Psoas muscle (tissue), 8 donors: ENCODE data around the gene CCDC83. TPM values are rescaled to one million over a fixed set of nuclear protein-coding genes. Genes with fewer than 3 reads are reported as not detected.

ENCODE experiments used
- ATAC-seq, 4 donors: fragments of 200-7000 bp; cut with Tn5 transposase; one replicate each; pipeline ENCODE4 v1.9.1; 2020; ENCODE audit warnings: moderate library complexity in 3 of 4, mild to moderate bottlenecking in 2 of 4
- DNase-seq, 2 donors: peaks; one replicate each; pipeline ENCODE4 v3.0.0-alpha.2; 2020
- H3K27ac ChIP-seq: fragments of 200-600 bp; one replicate; pipeline ENCODE4 v1.8.0; 2022
- H3K27me3 ChIP-seq, 3 donors: fragments of 200-600 bp in 1 of 3; one replicate each; pipeline versions ENCODE4 v1.6.1 to v1.8.0; 2013 to 2022; ENCODE audit warnings: low read length in 2 of 3, mild to moderate bottlenecking in 2 of 3, moderate library complexity in 1 of 3; ENCODE audit not compliant: insufficient read depth in 3 of 3
- H3K36me3 ChIP-seq, 2 donors: fragments of 200-600 bp in 1 of 2; one replicate each; pipeline versions ENCODE4 v1.6.1 to v1.8.0; 2013 to 2022; ENCODE audit warnings: low read depth in 1 of 2, mild to moderate bottlenecking in 1 of 2, moderate library complexity in 1 of 2; ENCODE audit not compliant: insufficient read depth in 1 of 2
- H3K4me1 ChIP-seq: fragments of 200-600 bp; one replicate; pipeline ENCODE4 v1.8.0; 2022
- H3K4me3 ChIP-seq: fragments of 200-600 bp; one replicate; pipeline ENCODE4 v1.8.0; 2022; ENCODE audit warnings: mild to moderate bottlenecking
- H3K9me3 ChIP-seq: fragments of 200-600 bp; one replicate; pipeline ENCODE4 v1.8.0; 2022
- WGBS, 3 donors: extraction: QIAGEN DNeasy Blood & Tissue Kit; methylation state at CpG; one replicate each; pipeline versions ENCODE4 v1.1.6 to v1.1.7; 2013; 5-methylcytosine and 5-hydroxymethylcytosine counted together
- intact Hi-C, 2 donors: fragments of 100-400 bp; cut with DNase I; formaldehyde crosslinking; loops; one replicate each; pipeline versions ENCODE4 v1.11.0 to v1.14.2; 2022
- long read RNA-seq, 2 donors: library from polyadenylated mRNA; unstranded; transcript quantifications; one replicate each; pipeline ENCODE4 v2.0.0, GENCODE V29; 2021
- polyA plus RNA-seq, 3 donors: library from polyadenylated mRNA; stranded (reverse); fragments of 200-250 nt; gene quantifications; one replicate each; pipeline ENCODE4 v1.2.3, GENCODE V29; 2013
- total RNA-seq, 4 donors: library from RNA; stranded (reverse); fragmentation: NEBNext Ultra II Directional in 2 of 4; extraction: Animal tissue kit (Norgen Biotek cat#: 25700) in 2 of 4; gene quantifications; one replicate each; pipeline versions ENCODE4 v1.2.1 to v1.2.4, GENCODE V29; 2021 to 2023
- TF ChIP-seq, protein P1 (sequence below): fragments of 200-600 bp; IDR thresholded peaks from one replicate; pipeline ENCODE4 v1.8.0; 2022; ENCODE audit warnings: antibody characterized with exemption
- donor health status: healthy with polysubstance abuse.
- donor health status: DM: no; HTN: no; CAD: no; lungs with moderate emphysema.
- donor health status: Bipolar disorder and iron deficiency.
- donor health status: healthy.
- donor health status: DM: yes; HTN: yes; CAD: no.
- donor health status: DM: no; HTN: no; CAD: no.
- donor health status: DM: no; HTN: no; CAD: no.
- donor health status: DM: yes; HTN: yes; CAD: no.

Gene CCDC83
- total RNA-seq: not detected
- polyA plus RNA-seq: not detected
- long read RNA-seq, donor 1: 0 reads
- long read RNA-seq, donor 2: 0 reads

GRCh38 chr11:85855341-85855656 lies at the start of gene CCDC83:
Gene CCDC83 (plus strand): TSS chr11:85855383. CDS start chr11:85865124, 9,741 bp downstream.
- H3K27me3 ChIP-seq: no peaks in the 10 kb centered on the region
- DNase-seq (no peak), ATAC-seq (no peak)
- peak within 1 kb of the TSS; percentile 94 for H3K27ac ChIP-seq
- H3K4me1 ChIP-seq: no peaks in the 10 kb centered on the region
- peak within 1 kb of the TSS; percentile 72 for H3K4me3 ChIP-seq
- TF ChIP-seq, protein P1, sequence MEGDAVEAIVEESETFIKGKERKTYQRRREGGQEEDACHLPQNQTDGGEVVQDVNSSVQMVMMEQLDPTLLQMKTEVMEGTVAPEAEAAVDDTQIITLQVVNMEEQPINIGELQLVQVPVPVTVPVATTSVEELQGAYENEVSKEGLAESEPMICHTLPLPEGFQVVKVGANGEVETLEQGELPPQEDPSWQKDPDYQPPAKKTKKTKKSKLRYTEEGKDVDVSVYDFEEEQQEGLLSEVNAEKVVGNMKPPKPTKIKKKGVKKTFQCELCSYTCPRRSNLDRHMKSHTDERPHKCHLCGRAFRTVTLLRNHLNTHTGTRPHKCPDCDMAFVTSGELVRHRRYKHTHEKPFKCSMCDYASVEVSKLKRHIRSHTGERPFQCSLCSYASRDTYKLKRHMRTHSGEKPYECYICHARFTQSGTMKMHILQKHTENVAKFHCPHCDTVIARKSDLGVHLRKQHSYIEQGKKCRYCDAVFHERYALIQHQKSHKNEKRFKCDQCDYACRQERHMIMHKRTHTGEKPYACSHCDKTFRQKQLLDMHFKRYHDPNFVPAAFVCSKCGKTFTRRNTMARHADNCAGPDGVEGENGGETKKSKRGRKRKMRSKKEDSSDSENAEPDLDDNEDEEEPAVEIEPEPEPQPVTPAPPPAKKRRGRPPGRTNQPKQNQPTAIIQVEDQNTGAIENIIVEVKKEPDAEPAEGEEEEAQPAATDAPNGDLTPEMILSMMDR: no peak
- no peaks in the 10 kb centered on the region for H3K9me3 ChIP-seq
- WGBS, 3 donors: 38 to 39% (median 39%) methylated on average over 13 of the region's 13 CpGs
- H3K36me3 ChIP-seq: no peaks in the 10 kb centered on the region
- intact Hi-C loops: loop anchor here (5.0 kb wide), 1 partner anchor 362 kb away; no protein-coding TSS in a partner anchor

- Histone ChIP-seq H3K9me3 (no peaks in the 10 kb centered on the region), H3K27me3 (no peaks in the 10 kb centered on the region), H3K36me3 (no peaks in the 10 kb centered on the region), H3K4me1 (no peaks in the 10 kb centered on the region), H3K4me3 (no peak overlapping the region), H3K27ac (no peak overlapping the region)
- 56 to 72% (median 62%) methylated on average over 1 of the region's 1 CpG for WGBS, 3 donors
- no peak for ATAC-seq
- TF ChIP-seq, protein P1: no peak
- intact Hi-C loops: no loop called here
- DNase-seq: no peak
Measured at GRCh38 chr11:85805387-85805786, 49.8 kb upstream of the CCDC83 start.

GRCh38 chr11:85806016-85806415 lies 49.2 kb upstream of the CCDC83 start:
- intact Hi-C loops: no loop called here
- H3K27me3 ChIP-seq: no peaks in the 10 kb centered on the region
- no peak overlapping the region for H3K4me3 ChIP-seq
- H3K27ac ChIP-seq: no peak overlapping the region
- DNase-seq (no peak), ATAC-seq (no peak)
- TF ChIP-seq, protein P1: no peak
- no peaks in the 10 kb centered on the region for H3K9me3 ChIP-seq
- no peaks in the 10 kb centered on the region for H3K4me1 ChIP-seq
- H3K36me3 ChIP-seq: no peaks in the 10 kb centered on the region

- TF ChIP-seq, protein P1: no peak
- WGBS, 3 donors: 18 to 33% (median 33%) methylated on average over 2 of the region's 2 CpGs
- Histone ChIP-seq H3K9me3 (no peaks in the 10 kb centered on the region), H3K4me3 (no peak overlapping the region), H3K4me1 (no peaks in the 10 kb centered on the region), H3K36me3 (no peaks in the 10 kb centered on the region), H3K27me3 (no peaks in the 10 kb centered on the region), H3K27ac (no peak overlapping the region)
- DNase-seq (no peak), ATAC-seq (no peak)
- intact Hi-C loops: no loop called here
Measured at GRCh38 chr11:85806876-85807275, 48.3 kb upstream of the CCDC83 start.

DNA sequence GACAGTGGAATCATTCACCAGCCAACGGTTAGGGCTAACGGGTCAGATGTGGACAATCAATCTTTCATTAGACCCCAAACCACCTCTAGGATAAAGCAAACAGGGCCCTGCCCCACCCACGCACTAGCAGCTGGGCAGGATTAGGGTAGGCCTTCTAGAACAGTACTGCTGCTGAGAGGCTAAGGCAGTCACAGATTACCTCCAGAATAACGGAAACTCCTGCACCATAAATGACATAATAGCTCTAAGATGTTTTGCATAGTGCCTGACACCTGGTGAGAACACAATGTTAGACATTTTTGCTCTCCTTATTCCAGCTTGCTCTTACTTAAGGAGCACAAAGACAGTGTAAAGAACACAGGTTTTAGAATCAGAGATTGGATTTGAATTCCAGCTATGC lies 46.0 kb upstream of the CCDC83 start:
- 56 to 73% (median 67%) methylated on average over 4 of the region's 4 CpGs for WGBS, 3 donors
- Histone ChIP-seq H3K27me3 (no peaks in the 10 kb centered on the region), H3K4me1 (no peaks in the 10 kb centered on the region), H3K9me3 (no peaks in the 10 kb centered on the region), H3K36me3 (no peaks in the 10 kb centered on the region), H3K27ac (no peak overlapping the region), H3K4me3 (no peak overlapping the region)
- intact Hi-C loops: no loop called here
- no peak for DNase-seq
- ATAC-seq: no peak
- TF ChIP-seq, protein P1: no peak
